Pancreas (tissue), 10 donors: ENCODE data around the gene NUB1. TPM values are rescaled to one million over a fixed set of nuclear protein-coding genes. Genes with fewer than 3 reads are reported as not detected.

Experiments
- ATAC-seq, 4 donors: fragments of 200-7000 bp; cut with Tn5 transposase; one replicate each; pipeline versions ENCODE4 v1.8.0 to v1.9.1; 2020; ENCODE audit warnings: mild to moderate bottlenecking in 4 of 4, moderate library complexity in 4 of 4
- DNase-seq, 6 donors: peaks; one replicate each; pipeline ENCODE4 v3.0.0-alpha.2; 2020
- FAIRE-seq: peaks from 2 replicates; lab custom pipeline; 2012; peaks lifted over from hg19 to GRCh38; lab: Jason Lieb, UNC
- H3K27ac ChIP-seq, 4 donors: fragments of 200-600 bp; sonication (generic); 1 replicate in 3 of 4; 2 replicates in 1 of 4; pipeline versions ENCODE4 v1.5.0 to v1.8.0; 2020
- H3K27me3 ChIP-seq, 4 donors: fragments of 200-600 bp; one replicate each; pipeline ENCODE4 v1.8.0; 2021
- H3K36me3 ChIP-seq, 3 donors: fragments of 200-600 bp; sonication (generic) in 1 of 3; one replicate each; pipeline versions ENCODE4 v1.5.0 to v1.8.0; 2020 to 2021
- H3K4me1 ChIP-seq, 3 donors: fragments of 200-600 bp; one replicate each; pipeline ENCODE4 v1.8.0; 2021
- H3K4me3 ChIP-seq, 4 donors: fragments of 200-600 bp; sonication (generic) in 2 of 4; one replicate each; pipeline versions ENCODE4 v1.5.0 to v1.8.0; 2020 to 2021
- H3K9me3 ChIP-seq, 4 donors: fragments of 200-600 bp; one replicate each; pipeline ENCODE4 v1.8.0; 2021
- WGBS, 2 donors: extraction: QIAGEN DNeasy Blood & Tissue Kit; methylation state at CpG; one replicate each; pipeline ENCODE4 v1.1.7; 2013; 5-methylcytosine and 5-hydroxymethylcytosine counted together
- intact Hi-C, 3 donors: fragments of 100-400 bp; cut with DNase I; formaldehyde crosslinking; loops; one replicate each; pipeline versions ENCODE4 v1.11.1 to v1.14.2; 2022
- polyA plus RNA-seq, 2 donors: library from polyadenylated mRNA; stranded (reverse); fragments of 200-250 nt; gene quantifications; one replicate each; pipeline ENCODE4 v1.2.3, GENCODE V29; 2013
- total RNA-seq, 6 donors: library from RNA; stranded (reverse); fragmentation: NEBNext Ultra II Directional in 4 of 6; extraction: Animal tissue kit (Norgen Biotek cat#: 25700) in 4 of 6; gene quantifications; one replicate each; pipeline versions ENCODE4 v1.2.1 to v1.2.4, GENCODE V29; 2021 to 2023
- TF ChIP-seq, protein P1 (sequence below), 4 donors: fragments of 200-600 bp; sonication (generic) in 3 of 4; IDR thresholded peaks; one replicate each; pipeline versions ENCODE4 v1.5.0 to v1.8.0; 2021; ENCODE audit warnings: antibody characterized with exemption in 4 of 4
- donor health status: healthy with polysubstance abuse.
- donor health status: DM: no; HTN: no; CAD: no; lungs with moderate emphysema.
- donor health status: DM: no; HTN: no; CAD: no.
- donor health status: control.
- donor health status: control.
- donor health status: Bipolar disorder and iron deficiency.
- donor health status: DM: yes; HTN: yes; CAD: no.
- donor health status: DM: no; HTN: no; CAD: no.
- donor health status: DM: no; HTN: no; CAD: no.
- donor health status: DM: yes; HTN: yes; CAD: no.

NUB1 gene
- total and polyA plus RNA-seq, 8 donors = 19.5 to 30.6 (median 23.8) TPM

DNA sequence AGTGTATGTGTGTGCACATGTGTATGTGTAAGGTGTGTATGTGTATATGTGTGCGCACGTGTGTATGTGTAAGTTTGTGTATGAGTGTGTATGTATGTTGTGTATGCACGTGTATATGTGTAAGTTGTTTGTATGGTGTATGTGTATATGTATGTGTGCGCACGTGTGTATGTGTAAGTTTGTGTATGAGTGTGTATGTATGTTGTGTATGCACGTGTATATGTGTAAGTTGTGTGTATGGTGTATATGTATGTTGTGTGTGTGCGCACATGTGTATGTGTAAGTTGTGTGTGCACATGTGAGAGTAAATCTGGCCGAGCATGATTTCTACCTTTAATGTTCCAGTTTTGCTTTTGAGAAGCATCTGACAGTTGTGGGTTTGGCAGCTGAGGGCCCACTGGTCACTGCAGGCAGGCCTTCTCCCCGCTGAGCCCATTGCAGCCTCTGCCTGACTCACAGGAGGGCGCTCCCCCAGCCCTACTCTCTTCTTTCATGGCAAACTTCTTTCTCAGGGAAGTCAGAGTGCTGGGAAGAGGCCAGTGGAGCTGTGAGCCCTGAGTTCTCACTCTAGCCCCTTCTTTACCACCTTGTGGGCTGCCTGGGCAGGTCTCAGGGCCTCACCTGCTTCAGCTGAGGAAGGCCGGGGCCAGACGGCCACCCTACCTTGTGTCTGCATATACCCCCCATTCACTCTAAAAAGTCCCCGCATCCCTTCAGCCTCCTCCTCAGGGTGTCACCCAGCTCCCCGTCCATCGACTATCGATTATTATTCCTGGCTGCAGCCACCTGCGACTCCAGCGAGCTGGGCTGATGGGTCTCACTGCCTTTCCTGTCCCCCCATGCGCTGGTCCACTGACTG, 57.1 kb downstream of the NUB1 start:
- DNase-seq (peak in 1 of 6 donors; percentile 30), FAIRE-seq (no peak), ATAC-seq (no peak)
- no peaks in the 10 kb centered on the region for H3K9me3 ChIP-seq
- TF ChIP-seq, protein P1, sequence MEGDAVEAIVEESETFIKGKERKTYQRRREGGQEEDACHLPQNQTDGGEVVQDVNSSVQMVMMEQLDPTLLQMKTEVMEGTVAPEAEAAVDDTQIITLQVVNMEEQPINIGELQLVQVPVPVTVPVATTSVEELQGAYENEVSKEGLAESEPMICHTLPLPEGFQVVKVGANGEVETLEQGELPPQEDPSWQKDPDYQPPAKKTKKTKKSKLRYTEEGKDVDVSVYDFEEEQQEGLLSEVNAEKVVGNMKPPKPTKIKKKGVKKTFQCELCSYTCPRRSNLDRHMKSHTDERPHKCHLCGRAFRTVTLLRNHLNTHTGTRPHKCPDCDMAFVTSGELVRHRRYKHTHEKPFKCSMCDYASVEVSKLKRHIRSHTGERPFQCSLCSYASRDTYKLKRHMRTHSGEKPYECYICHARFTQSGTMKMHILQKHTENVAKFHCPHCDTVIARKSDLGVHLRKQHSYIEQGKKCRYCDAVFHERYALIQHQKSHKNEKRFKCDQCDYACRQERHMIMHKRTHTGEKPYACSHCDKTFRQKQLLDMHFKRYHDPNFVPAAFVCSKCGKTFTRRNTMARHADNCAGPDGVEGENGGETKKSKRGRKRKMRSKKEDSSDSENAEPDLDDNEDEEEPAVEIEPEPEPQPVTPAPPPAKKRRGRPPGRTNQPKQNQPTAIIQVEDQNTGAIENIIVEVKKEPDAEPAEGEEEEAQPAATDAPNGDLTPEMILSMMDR (IDR thresholded peaks at IDR 0.05) = no peak
- H3K4me3 ChIP-seq = no peak overlapping the region
- no peaks in the 10 kb centered on the region for H3K4me1 ChIP-seq
- intact Hi-C loops = no loop called here
- WGBS, 2 donors = 89 to 90% methylated on average over 18 to 19 of the region's 19 CpGs
- no peak overlapping the region for H3K27ac ChIP-seq
- no peaks in the 10 kb centered on the region for H3K27me3 ChIP-seq
- H3K36me3 ChIP-seq = no peaks in the 10 kb centered on the region

GRCh38 chr7:151399305-151399601, 57.6 kb downstream of the NUB1 start:
- DNase-seq (no peak), ATAC-seq (no peak), FAIRE-seq (no peak)
- Histone ChIP-seq H3K36me3 (no peaks in the 10 kb centered on the region), H3K27me3 (no peaks in the 10 kb centered on the region), H3K4me1 (no peaks in the 10 kb centered on the region), H3K27ac (no peak overlapping the region), H3K9me3 (no peaks in the 10 kb centered on the region), H3K4me3 (no peak overlapping the region)
- intact Hi-C loops = no loop called here
- WGBS, 2 donors = 85 to 90% methylated on average over 7 of the region's 7 CpGs
- TF ChIP-seq, protein P1 (IDR thresholded peaks at IDR 0.05) = no peak

- H3K4me3 ChIP-seq = no peak overlapping the region
- FAIRE-seq (no peak), ATAC-seq (no peak), DNase-seq (peak in 1 of 6 donors; percentile 39)
- H3K27me3 ChIP-seq = no peaks in the 10 kb centered on the region
- H3K36me3 ChIP-seq = no peaks in the 10 kb centered on the region
- no peak overlapping the region for H3K27ac ChIP-seq
- WGBS, 2 donors = 72 to 79% methylated on average over 14 of the region's 14 CpGs
- no peaks in the 10 kb centered on the region for H3K4me1 ChIP-seq
- H3K9me3 ChIP-seq = no peaks in the 10 kb centered on the region
- TF ChIP-seq, protein P1 (IDR thresholded peaks at IDR 0.05) = no peak
- intact Hi-C loops = no loop called here
These were observed 58.3 kb downstream of the NUB1 start for GRCh38 chr7:151399906-151400305.

DNA sequence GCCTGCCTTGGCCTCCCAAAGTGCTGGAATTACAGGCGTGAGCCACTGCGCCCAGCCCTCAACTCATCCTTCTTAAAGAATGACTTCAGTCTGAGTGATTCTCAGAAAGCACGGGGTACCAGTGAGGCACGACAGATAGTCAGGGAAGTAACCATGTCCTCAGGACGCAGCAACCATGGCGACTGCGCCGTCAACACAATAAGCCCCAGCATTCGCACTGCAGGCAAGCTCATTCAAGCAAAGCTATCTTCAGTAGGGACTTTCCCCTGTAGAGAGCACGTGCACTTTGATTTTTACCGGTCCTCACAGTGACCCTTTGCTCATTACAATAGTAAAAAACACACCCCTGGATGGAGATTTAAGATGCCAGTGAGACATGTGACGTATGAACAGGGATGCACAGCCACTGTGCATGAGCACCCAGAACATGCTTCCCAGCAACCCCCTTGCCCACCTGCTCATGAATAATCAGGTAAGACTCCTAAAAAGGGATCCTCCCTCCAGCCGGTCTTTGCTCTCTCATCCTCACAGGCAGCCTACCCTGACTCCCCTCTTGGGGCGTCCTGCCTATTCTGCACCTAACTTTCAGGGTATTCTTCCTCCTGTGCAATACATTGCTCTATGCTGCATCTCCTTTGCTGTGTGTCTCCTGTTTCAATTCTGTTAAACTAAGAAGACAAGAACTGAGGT, 59.2 kb downstream of the NUB1 start:
- WGBS, 2 donors = 61 to 69% methylated on average over 14 of the region's 14 CpGs
- Histone ChIP-seq H3K36me3 (no peaks in the 10 kb centered on the region), H3K27ac (no peak overlapping the region), H3K4me3 (no peak overlapping the region), H3K27me3 (no peaks in the 10 kb centered on the region), H3K4me1 (no peaks in the 10 kb centered on the region), H3K9me3 (no peaks in the 10 kb centered on the region)
- TF ChIP-seq, protein P1 (IDR thresholded peaks at IDR 0.05) = no peak
- FAIRE-seq = no peak
- no peak for ATAC-seq
- intact Hi-C loops = no loop called here
- peak in 1 of 6 donors; percentile 31 for DNase-seq
